Liver (tissue), 9 donors: ENCODE results near the gene FAM47B. TPM values are rescaled to one million over a fixed set of nuclear protein-coding genes. Genes with fewer than 3 reads are reported as not detected.

Experiments
- DNase-seq: peaks from one replicate; pipeline ENCODE4 v3.0.0-alpha.2; 2017; ENCODE audit warnings: low spot score
- H3K27ac ChIP-seq, 2 donors: one replicate each; pipeline ENCODE4 v1.7.0; 2013; ENCODE audit warnings: inconsistent platforms in 2 of 2, low read length in 2 of 2, control low read depth in 1 of 2, low read depth in 1 of 2, mild to moderate bottlenecking in 1 of 2
- H3K27me3 ChIP-seq, 4 donors: one replicate each; pipeline versions ENCODE4 v1.6.1 to v1.7.0; 2013; ENCODE audit warnings: low read length in 3 of 4, inconsistent platforms in 1 of 4, mild to moderate bottlenecking in 1 of 4, moderate library complexity in 1 of 4; ENCODE audit not compliant: control insufficient read depth in 4 of 4, insufficient read depth in 4 of 4
- H3K36me3 ChIP-seq, 4 donors: one replicate each; pipeline versions ENCODE4 v1.6.1 to v1.7.0; 2013; ENCODE audit warnings: low read length in 3 of 4, mild to moderate bottlenecking in 3 of 4, low read depth in 1 of 4, moderate library complexity in 1 of 4; ENCODE audit not compliant: control insufficient read depth in 4 of 4, insufficient read depth in 3 of 4
- H3K4me1 ChIP-seq, 4 donors: one replicate each; pipeline versions ENCODE4 v1.6.1 to v1.7.0; 2013; ENCODE audit warnings: low read length in 3 of 4, mild to moderate bottlenecking in 3 of 4, moderate library complexity in 1 of 4; ENCODE audit not compliant: control insufficient read depth in 4 of 4, insufficient read depth in 4 of 4
- H3K4me3 ChIP-seq, 3 donors: one replicate each; pipeline versions ENCODE4 v1.6.1 to v1.7.0; 2013; ENCODE audit warnings: low read length in 3 of 3, control low read depth in 1 of 3, low read depth in 1 of 3, mild to moderate bottlenecking in 1 of 3
- H3K9ac ChIP-seq, 2 donors: one replicate each; pipeline ENCODE4 v1.7.0; 2013; ENCODE audit warnings: low read length in 2 of 2, mild to moderate bottlenecking in 2 of 2, moderate library complexity in 2 of 2, control low read depth in 1 of 2, low read depth in 1 of 2
- H3K9me3 ChIP-seq, 4 donors: one replicate each; pipeline versions ENCODE4 v1.6.1 to v1.7.0; 2013; ENCODE audit warnings: low read length in 3 of 4; ENCODE audit not compliant: control insufficient read depth in 4 of 4
- ATF3 ChIP-seq: IDR thresholded peaks from 2 replicates; pipeline ENCODE4 v1.6.1; 2016; ENCODE audit warnings: antibody characterized with exemption
- CTCF ChIP-seq: fragments of 150-350 bp; IDR thresholded peaks from 2 replicates; pipeline ENCODE4 v1.5.1; 2017; ENCODE audit warnings: improper control_type of control experiment, low read depth, low read length; ENCODE audit not compliant: missing input control
- EGR1 ChIP-seq, 2 donors: IDR thresholded peaks; 2 replicates each; pipeline ENCODE4 v1.6.1; 2016 to 2018; ENCODE audit warnings: antibody characterized with exemption in 2 of 2, low read depth in 2 of 2
- GABPA ChIP-seq, 2 donors: IDR thresholded peaks in 1 of 2; conservative IDR thresholded peaks in 1 of 2; 2 replicates each; pipeline ENCODE4 v1.6.1; 2016; ENCODE audit warnings: antibody characterized with exemption in 2 of 2, mild to moderate bottlenecking in 1 of 2, moderate library complexity in 1 of 2
- HNF4A ChIP-seq, 2 donors: conservative IDR thresholded peaks; 2 replicates each; pipeline ENCODE4 v1.6.1; 2016; ENCODE audit warnings: antibody characterized with exemption in 2 of 2, mild to moderate bottlenecking in 2 of 2
- HNF4G ChIP-seq: IDR thresholded peaks from 2 replicates; pipeline ENCODE4 v1.6.1; 2016; ENCODE audit warnings: antibody characterized with exemption
- JUND ChIP-seq, 2 donors: IDR thresholded peaks; 2 replicates each; pipeline ENCODE4 v1.6.1; 2016; ENCODE audit warnings: antibody characterized with exemption in 2 of 2
- MAX ChIP-seq: IDR thresholded peaks from 2 replicates; pipeline ENCODE4 v1.6.1; 2016; ENCODE audit warnings: antibody characterized with exemption
- REST ChIP-seq: IDR thresholded peaks from 2 replicates; pipeline ENCODE4 v1.6.1; 2016; ENCODE audit warnings: antibody characterized with exemption, mild to moderate bottlenecking
- RXRA ChIP-seq, 2 donors: IDR thresholded peaks; 2 replicates each; pipeline ENCODE4 v1.6.1; 2017 to 2018; ENCODE audit warnings: antibody characterized with exemption in 2 of 2, mild to moderate bottlenecking in 1 of 2
- SP1 ChIP-seq: IDR thresholded peaks from 2 replicates; pipeline ENCODE4 v1.6.1; 2018; ENCODE audit warnings: antibody characterized with exemption, mild to moderate bottlenecking
- TAF1 ChIP-seq: conservative IDR thresholded peaks from 2 replicates; pipeline ENCODE4 v1.6.1; 2016; ENCODE audit warnings: antibody characterized with exemption, mild to moderate bottlenecking
- ZBTB33 ChIP-seq: IDR thresholded peaks from 2 replicates; pipeline ENCODE4 v1.6.1; 2016; ENCODE audit warnings: antibody characterized with exemption
- WGBS: extraction: QIAGEN DNeasy Blood & Tissue Kit; methylation state at CpG from one replicate; pipeline ENCODE4 v1.1.7; 2013; 5-methylcytosine and 5-hydroxymethylcytosine counted together
- polyA plus RNA-seq, 2 donors: library from polyadenylated mRNA; stranded (reverse) in 1 of 2; unstranded in 1 of 2; fragments of 200-250 nt in 1 of 2; fragments of >200 nt in 1 of 2; fragmentation: Nextera tagmentation in 1 of 2; extraction: Ambion mirVana in 1 of 2; gene quantifications; one replicate each; pipeline versions ENCODE4 v1.2.1 to v1.2.3, GENCODE V29; 2013 to 2015
- total RNA-seq, 2 donors: library from RNA; depleted of rRNA; stranded (reverse); fragments of >200 nt; gene quantifications; one replicate each; pipeline ENCODE4 v1.2.3, GENCODE V29; 2014
- donor health status: healthy.
- donor health status: healthy.
- donor health status: healthy.
- donor health status: healthy.
- donor health status: healthy.

Gene FAM47B
- total and polyA plus RNA-seq, 4 donors, result not detected

- DNase-seq, result no peak
- Histone ChIP-seq H3K4me3 (no peak overlapping the region), H3K9me3 (no peaks in the 10 kb centered on the region), H3K36me3 (no peaks in the 10 kb centered on the region), H3K9ac (no peak overlapping the region), H3K27me3 (peaks cover 0 to 3% (median 0%) of the 10 kb centered on the region in 4 donors), H3K4me1 (no peaks in the 10 kb centered on the region), H3K27ac (no peak overlapping the region)
- TF ChIP-seq HNF4A (conservative IDR thresholded peaks at IDR 0.05), result no peak
- no peak for TF ChIP-seq TAF1
- no peak for TF ChIP-seq SP1
- no peak for TF ChIP-seq GABPA (IDR thresholded peaks at IDR 0.05 in 1 of 2, conservative IDR thresholded peaks at IDR 0.05 in 1 of 2)
Measured at GRCh38 chrX:34961662-34962061, 19.1 kb downstream of the FAM47B start.

- Histone ChIP-seq H3K4me1 (no peaks in the 10 kb centered on the region), H3K9ac (no peak overlapping the region), H3K36me3 (no peaks in the 10 kb centered on the region), H3K4me3 (no peak overlapping the region), H3K27ac (no peak overlapping the region), H3K27me3 (no peaks in the 10 kb centered on the region), H3K9me3 (no peaks in the 10 kb centered on the region)
- WGBS, result 70% methylated on average over 3 of the region's 3 CpGs
- DNase-seq, result no peak
- no peak for TF ChIP-seq SP1
Measured at GRCh38 chrX:34972206-34972605, 29.6 kb downstream of the FAM47B start.

GRCh38 chrX:34978171-34978570 is 35.6 kb downstream of the FAM47B start:
- Histone ChIP-seq H3K9ac (no peak overlapping the region), H3K9me3 (peaks cover 0 to 5% (median 1%) of the 10 kb centered on the region in 4 donors), H3K27me3 (peaks cover 0 to 8% (median 0%) of the 10 kb centered on the region in 4 donors), H3K4me1 (no peaks in the 10 kb centered on the region), H3K4me3 (no peak overlapping the region), H3K27ac (no peak overlapping the region), H3K36me3 (no peaks in the 10 kb centered on the region)
- no peak for DNase-seq
- TF ChIP-seq EGR1 (IDR thresholded peaks at IDR 0.05; ENCODE audit: low read depth in 2 of 2) (no peak), ATF3 (no peak), REST (no peak), HNF4G (no peak), CTCF (no peak), HNF4A (conservative IDR thresholded peaks at IDR 0.05) (no peak), ZBTB33 (no peak), MAX (no peak), TAF1 (no peak), RXRA (IDR thresholded peaks at IDR 0.05) (no peak), GABPA (IDR thresholded peaks at IDR 0.05 in 1 of 2, conservative IDR thresholded peaks at IDR 0.05 in 1 of 2) (no peak), JUND (IDR thresholded peaks at IDR 0.05) (no peak)
- WGBS, result 86% methylated on average over 3 of the region's 3 CpGs
